Astrocyte of the cerebellum (primary cell): ENCODE results near the gene TAF5.

Experiments used
- DNase-seq: peaks from one replicate; pipeline ENCODE4 v3.0.0-alpha.2; 2011; ENCODE audit warnings: low read depth
- H3K4me3 ChIP-seq: 2 replicates; pipeline ENCODE4 v1.5.1; 2011; ENCODE audit warnings: mild to moderate bottlenecking, low read depth, low read length, moderate library complexity
- CTCF ChIP-seq: IDR thresholded peaks from 2 replicates; pipeline ENCODE4 v1.5.1; 2012; ENCODE audit warnings: low read length, low read depth, moderate library complexity, mild to moderate bottlenecking; ENCODE audit errors: missing control alignments
- in situ Hi-C: cut with HindIII; loops from 2 replicates; pipeline ENCODE4 v1.10.0; 2017; ENCODE audit warnings: low sequenced_read_pairs

Gene TAF5

GRCh38 chr10:103423748-103424147 is 56.0 kb downstream of the TAF5 start:
- DNase-seq, result no peak

GRCh38 chr10:103427866-103428265 is 60.1 kb downstream of the TAF5 start:
- H3K4me3 ChIP-seq, result no peak overlapping the region
- no peak for DNase-seq
- no peak for TF ChIP-seq CTCF
- in situ Hi-C loops, result no loop called here

More at GRCh38 chr10:103423748-103424147, 56.0 kb downstream of the TAF5 start:
- no peak for TF ChIP-seq CTCF
- H3K4me3 ChIP-seq, result no peak overlapping the region
- in situ Hi-C loops, result no loop called here

- TF ChIP-seq CTCF, result no peak
- no peak overlapping the region for H3K4me3 ChIP-seq
- no peak for DNase-seq
- in situ Hi-C loops, result no loop called here
Measured at GRCh38 chr10:103428989-103429643, 61.3 kb downstream of the TAF5 start.

- in situ Hi-C loops, result no loop called here
- no peak for TF ChIP-seq CTCF
- H3K4me3 ChIP-seq, result no peak overlapping the region
- DNase-seq, result no peak
Measured at GRCh38 chr10:103429647-103430046, 61.9 kb downstream of the TAF5 start.

- no peak for DNase-seq
- H3K4me3 ChIP-seq, result no peak overlapping the region
- TF ChIP-seq CTCF, result no peak
- in situ Hi-C loops, result no loop called here
Measured at GRCh38 chr10:103431902-103432301, 64.1 kb downstream of the TAF5 start.

GRCh38 chr10:103433858-103434257 is 66.1 kb downstream of the TAF5 start:
- in situ Hi-C loops, result no loop called here
- DNase-seq, result no peak
- no peak overlapping the region for H3K4me3 ChIP-seq
- TF ChIP-seq CTCF, result no peak
